K562 (cell line): ENCODE results near the gene MOAP1. TPM values are rescaled to one million over a fixed set of nuclear protein-coding genes. Genes with fewer than 3 reads are reported as not detected.
A peak's percentile ranks its signal among the peaks of the same experiment; 100 is the strongest.

Experiments
- ASH1L ChIP-seq: fragments of 450-650 bp; IDR thresholded peaks from 2 replicates; pipeline ENCODE4 v1.6.1; 2018; ENCODE audit warnings: borderline replicate concordance, mild to moderate bottlenecking, low read depth; ENCODE audit not compliant: partially characterized antibody
- ATF2 ChIP-seq: sonication (generic); formaldehyde crosslinking; IDR thresholded peaks from 2 replicates; pipeline ENCODE4 v1.8.1; 2022; ENCODE audit warnings: missing genetic modification reagents
- BMI1 ChIP-seq: fragments of 150-350 bp; IDR thresholded peaks from 2 replicates; pipeline ENCODE4 v1.6.1; 2014; ENCODE audit warnings: low read length
- CHAMP1 ChIP-seq: fragments of 450-650 bp; IDR thresholded peaks from 2 replicates; pipeline ENCODE4 v1.6.1; 2016; ENCODE audit warnings: mild to moderate bottlenecking
- CREB1 ChIP-seq, 2 experiments: sonication (generic) in 1 of 2; formaldehyde crosslinking in 1 of 2; IDR thresholded peaks; 2 replicates each; pipeline versions ENCODE4 v1.6.1 to v1.8.0; 2012 to 2022; ENCODE audit warnings: inconsistent platforms in 1 of 2, mild to moderate bottlenecking in 1 of 2, missing genetic modification reagents in 1 of 2, moderate library complexity in 1 of 2
- CTBP1 ChIP-seq: fragments of 450-650 bp; IDR thresholded peaks from 2 replicates; pipeline ENCODE4 v1.6.1; 2016; ENCODE audit warnings: borderline replicate concordance
- CXXC5 ChIP-seq: fragments of 250-450 bp; sonication (Bioruptor Pico); IDR thresholded peaks from 2 replicates; pipeline ENCODE4 v1.8.0; 2022; ENCODE audit warnings: inconsistent platforms, mild to moderate bottlenecking, moderate library complexity
- ETV1 ChIP-seq: fragments of 450-650 bp; conservative IDR thresholded peaks from 2 replicates; pipeline ENCODE4 v1.6.1; 2016; ENCODE audit warnings: missing genetic modification characterization, control low read depth, low read depth, missing compliant biosample characterization
- FOXK2 ChIP-seq, 2 experiments: fragments of 450-650 bp; IDR thresholded peaks in 1 of 2; conservative IDR thresholded peaks in 1 of 2; 2 replicates each; pipeline ENCODE4 v1.6.1; 2016; ENCODE audit warnings: low read depth in 2 of 2, mild to moderate bottlenecking in 1 of 2
- FOXM1 ChIP-seq, 2 experiments: fragments of 450-650 bp in 1 of 2; sonication (generic) in 1 of 2; formaldehyde crosslinking in 1 of 2; IDR thresholded peaks; 2 replicates each; pipeline versions ENCODE4 v1.6.1 to v1.9.0; 2017 to 2022; ENCODE audit warnings: low read depth in 2 of 2, mild to moderate bottlenecking in 2 of 2, missing genetic modification reagents in 1 of 2, moderate library complexity in 1 of 2
- GATA2 ChIP-seq: sonication (generic); formaldehyde crosslinking; IDR thresholded peaks from 2 replicates; pipeline ENCODE4 v1.4.0; 2020; ENCODE audit warnings: mild to moderate bottlenecking, missing genetic modification reagents
- HMG20B ChIP-seq: fragments of 250-450 bp; sonication (Bioruptor Pico); IDR thresholded peaks from 2 replicates; pipeline ENCODE4 v1.5.0; 2021; ENCODE audit warnings: mild to moderate bottlenecking
- HOMEZ ChIP-seq: fragments of 250-450 bp; sonication (Bioruptor Pico); IDR thresholded peaks from 2 replicates; pipeline ENCODE4 v1.4.0; 2020; ENCODE audit warnings: mild to moderate bottlenecking, moderate library complexity
- LCOR ChIP-seq: sonication (generic); formaldehyde crosslinking; IDR thresholded peaks from 2 replicates; pipeline ENCODE4 v1.8.0; 2022; ENCODE audit warnings: mild to moderate bottlenecking, missing genetic modification reagents
- MCM2 ChIP-seq: fragments of 450-650 bp; IDR thresholded peaks from 2 replicates; pipeline ENCODE4 v1.6.1; 2017; ENCODE audit warnings: low read depth, mild to moderate bottlenecking
- MIER1 ChIP-seq: fragments of 450-650 bp; IDR thresholded peaks from 2 replicates; pipeline ENCODE4 v1.6.1; 2016; ENCODE audit warnings: antibody characterized with exemption, mild to moderate bottlenecking, low read depth
- NCOA2 ChIP-seq, 2 experiments: fragments of 450-650 bp; IDR thresholded peaks; 2 replicates each; pipeline ENCODE4 v1.6.1; 2018; ENCODE audit warnings: mild to moderate bottlenecking in 2 of 2, moderate library complexity in 1 of 2; ENCODE audit not compliant: partially characterized antibody in 2 of 2
- POLR2H ChIP-seq: IDR thresholded peaks from 2 replicates; pipeline ENCODE4 v1.6.1; 2016; ENCODE audit warnings: missing genetic modification characterization, low read depth, mild to moderate bottlenecking, control low read depth, missing compliant biosample characterization, moderate library complexity
- SAFB2 ChIP-seq: fragments of 200-400 bp; formaldehyde crosslinking; IDR thresholded peaks from 2 replicates; pipeline ENCODE4 v1.6.1; 2018; ENCODE audit warnings: borderline replicate concordance, low read length, low read depth, moderate library complexity; ENCODE audit not compliant: severe bottlenecking
- SMC3 ChIP-seq: conservative IDR thresholded peaks from 2 replicates; pipeline ENCODE4 v1.6.1; 2011; ENCODE audit warnings: low read depth, low read length, improper control_type of control experiment; ENCODE audit not compliant: insufficient read depth
- TAF7 ChIP-seq: fragments of 450-650 bp; IDR thresholded peaks from 2 replicates; pipeline ENCODE4 v1.6.1; 2016; ENCODE audit warnings: missing genetic modification characterization, missing compliant biosample characterization
- ZKSCAN1 ChIP-seq: fragments of 150-350 bp; IDR thresholded peaks from 2 replicates; pipeline ENCODE4 v1.6.1; 2016; ENCODE audit warnings: low read depth, low read length
- ZNF184 ChIP-seq: sonication (generic); formaldehyde crosslinking; IDR thresholded peaks from 2 replicates; pipeline ENCODE4 v1.5.0; 2020; ENCODE audit warnings: missing genetic modification reagents
- ZNF551 ChIP-seq: fragments of 250-450 bp; sonication (Bioruptor Pico); IDR thresholded peaks from 2 replicates; pipeline ENCODE4 v1.5.0; 2021; ENCODE audit warnings: mild to moderate bottlenecking, moderate library complexity
- ZZZ3 ChIP-seq: fragments of 450-650 bp; IDR thresholded peaks from 2 replicates; pipeline ENCODE4 v1.6.1; 2016; ENCODE audit warnings: antibody characterized with exemption, mild to moderate bottlenecking, moderate library complexity
- polyA plus RNA-seq, 8 experiments: library from polyadenylated mRNA; depleted of rRNA in 4 of 8; stranded (reverse) in 5 of 8; unstranded in 3 of 8; fragments of >200 nt; fragmentation: Nextera tagmentation in 2 of 8; fragmentation: Illumina TruSeq in 1 of 8; extraction: Ambion mirVana in 2 of 8; extraction: Trizol in 1 of 8; gene quantifications; 2 replicates each; pipeline versions ENCODE4 v1.2.1 to v1.2.3, GENCODE V29; 2011 to 2014; ENCODE audit warnings: inconsistent platforms in 1 of 8, missing spikeins in 1 of 8
- total RNA-seq, 7 experiments: library from RNA; depleted of rRNA in 6 of 7; stranded (reverse); fragments of >200 nt in 6 of 7; fragmentation: Illumina TruSeq in 2 of 7; extraction: Trizol in 2 of 7; gene quantifications; 2 replicates each; pipeline versions ENCODE4 v1.2.1 to v1.2.3, GENCODE V29; 2011 to 2021; ENCODE audit warnings: low replicate concordance in 1 of 7

MOAP1 gene
- total and polyA plus RNA-seq, 9 of the 15 experiments (the other 6 are each of a cell fraction or from before 2014, with no cell fraction given): 1.5 to 14.4 (median 6.0) TPM

- peak; percentile 41 to 52; a peak in 2 of 4 replicates for TF ChIP-seq FOXK2 (conservative IDR thresholded peaks at IDR 0.05 in 1 of 2, IDR thresholded peaks at IDR 0.05 in 1 of 2; ENCODE audit: low read depth in 2 of 2)
- no peak for TF ChIP-seq ZNF551
- peak; percentile 48; the same call in 1 of the 2 replicates for TF ChIP-seq CREB1 (IDR thresholded peaks at IDR 0.05)
- TF ChIP-seq CREB1 (CRISPR knock-in tag; IDR thresholded peaks at IDR 0.05): peak; percentile 44; the same call in 1 of the 2 replicates
- no peak for TF ChIP-seq NCOA2 (IDR thresholded peaks at IDR 0.05; ENCODE audit: partially characterized antibody in 2 of 2)
- TF ChIP-seq ZNF184 (CRISPR knock-in tag): no peak
- no peak for TF ChIP-seq SAFB2
- TF ChIP-seq POLR2H (tag): no peak
- no peak for TF ChIP-seq MIER1
- no peak for TF ChIP-seq GATA2 (CRISPR knock-in tag)
- no peak for TF ChIP-seq HOMEZ (CRISPR knock-in tag)
- no peak for TF ChIP-seq MCM2
- no peak for TF ChIP-seq CXXC5 (CRISPR knock-in tag)
- TF ChIP-seq ETV1: peak; percentile 46; the same call in 1 of the 2 replicates
- peak; percentile 59; the same call in 1 of the 2 replicates for TF ChIP-seq CTBP1
- TF ChIP-seq ATF2 (CRISPR knock-in tag): no peak
- TF ChIP-seq FOXM1 (IDR thresholded peaks at IDR 0.05; ENCODE audit: low read depth): no peak
- no peak for TF ChIP-seq FOXM1 (CRISPR knock-in tag; IDR thresholded peaks at IDR 0.05; ENCODE audit: low read depth)
- TF ChIP-seq HMG20B (CRISPR knock-in tag): no peak
- TF ChIP-seq CHAMP1: no peak
- 0 out of 2 replicates have a peak, but pooled peaks have one; percentile 26 for TF ChIP-seq LCOR (CRISPR knock-in tag)
- no peak for TF ChIP-seq ASH1L
- TF ChIP-seq TAF7 (tag): no peak
- no peak for TF ChIP-seq SMC3
- no peak for TF ChIP-seq BMI1
- TF ChIP-seq ZKSCAN1: no peak
- no peak for TF ChIP-seq ZZZ3
These were observed 10.7 kb downstream of the MOAP1 start (continued) for GRCh38 chr14:93173943-93174395.
